Cardiac atrium fibroblast (primary cell): ENCODE data around the gene CYP4B1. TPM values are rescaled to one million over a fixed set of nuclear protein-coding genes. Genes with fewer than 3 reads are reported as not detected.

Source experiments
- total RNA-seq: library from RNA; depleted of rRNA; stranded (reverse); fragments of >200 nt; gene quantifications from 2 replicates; pipeline ENCODE4 v1.2.3, GENCODE V29; 2015

The CYP4B1 gene
- total RNA-seq = not detected in 2 replicates

DNA sequence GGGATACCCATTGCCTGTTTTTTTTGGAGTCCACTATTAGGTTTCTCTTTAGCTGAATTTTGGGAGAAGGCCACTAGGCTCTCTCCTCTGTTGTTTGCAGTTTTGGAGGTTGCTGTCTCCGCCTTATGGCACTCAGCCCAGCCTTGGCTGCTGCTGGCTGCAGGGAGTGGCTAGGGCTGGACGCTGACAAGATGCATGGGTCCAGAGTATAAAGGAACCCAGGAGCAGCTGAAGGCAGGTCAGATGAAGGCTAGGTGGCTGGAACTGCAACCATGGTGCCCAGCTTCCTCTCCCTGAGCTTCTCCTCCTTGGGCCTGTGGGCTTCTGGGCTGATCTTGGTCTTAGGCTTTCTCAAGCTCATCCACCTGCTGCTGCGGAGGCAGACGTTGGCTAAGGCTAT lies at the start of gene CYP4B1:
TSS of gene CYP4B1 (plus strand) at position 237 of the 400 bp plus-strand sequence. CDS start at position 273, 36 bp downstream.

Other genes starting within 250 kb of the CYP4B1 start
- not detected in 2 replicates for gene KNCN, start 247.4 kb upstream of the CYP4B1 start, total RNA-seq
- gene MKNK1, start 194.8 kb upstream of the CYP4B1 start, total RNA-seq = 6.9 and 7.1 TPM in 2 replicates
- gene MOB3C, start 182.2 kb upstream of the CYP4B1 start, total RNA-seq = 4.9 and 8.9 TPM in 2 replicates
- 33.5 and 38.5 TPM in 2 replicates for gene ATPAF1, start 130.7 kb upstream of the CYP4B1 start, total RNA-seq
- gene TEX38, start 127.2 kb upstream of the CYP4B1 start, total RNA-seq = not detected in 2 replicates
- 43.7 and 87.0 TPM in 2 replicates for gene EFCAB14, start 79.9 kb upstream of the CYP4B1 start, total RNA-seq
- gene CYP4A11, start 142.4 kb downstream of the CYP4B1 start, total RNA-seq = 0.18 TPM in 1 of 2 replicates, not detected in the other
- 9.0 and 16.0 TPM in 2 replicates for gene CYP4X1, start 224.6 kb downstream of the CYP4B1 start, total RNA-seq